HuH-7.5 (cell line): Measurements from ENCODE around the gene FOXP1.

Experiments used
- DNase-seq: peaks from one replicate; pipeline ENCODE4 v3.0.0; 2011; ENCODE audit warnings: low spot score

FOXP1 gene

GRCh38 chr3:71586810-71587242 lies 3.3 kb upstream of the FOXP1 start:
- DNase-seq, result no peak

GRCh38 chr3:71585887-71586809 lies 2.6 kb upstream of the FOXP1 start:
- no peak for DNase-seq

GRCh38 chr3:71585131-71585530 lies 1.6 kb upstream of the FOXP1 start:
- no peak for DNase-seq

- DNase-seq, result no peak
These were observed 975 bp upstream of the FOXP1 start for GRCh38 chr3:71584394-71585011.

GRCh38 chr3:71582612-71583565 lies 639 bp downstream of the FOXP1 start:
- DNase-seq, result no peak

- no peak for DNase-seq
These were observed 1.4 kb downstream of the FOXP1 start for GRCh38 chr3:71582036-71582611.

GRCh38 chr3:71581457-71582035 lies 2.0 kb downstream of the FOXP1 start:
- DNase-seq, result no peak

- no peak for DNase-seq
These were observed 2.7 kb downstream of the FOXP1 start for GRCh38 chr3:71580636-71581456.

- no peak for DNase-seq
These were observed 3.6 kb downstream of the FOXP1 start for GRCh38 chr3:71579935-71580406.

- DNase-seq, result no peak
These were observed 4.1 kb downstream of the FOXP1 start for GRCh38 chr3:71579326-71579934.

- DNase-seq, result no peak
These were observed 5.3 kb downstream of the FOXP1 start for GRCh38 chr3:71578054-71578751.

GRCh38 chr3:71577011-71577410 lies 6.5 kb downstream of the FOXP1 start:
- DNase-seq, result no peak

GRCh38 chr3:71575433-71575832 lies 8.1 kb downstream of the FOXP1 start:
- DNase-seq, result no peak

GRCh38 chr3:71573181-71573580 lies 10.3 kb downstream of the FOXP1 start:
- DNase-seq, result no peak

- DNase-seq, result no peak
These were observed 13.0 kb downstream of the FOXP1 start for GRCh38 chr3:71570546-71570945.

GRCh38 chr3:71568207-71568606 lies 15.3 kb downstream of the FOXP1 start:
- DNase-seq, result no peak

- DNase-seq, result no peak
These were observed 16.8 kb downstream of the FOXP1 start for GRCh38 chr3:71566776-71567175.

GRCh38 chr3:71565976-71566375 lies 17.6 kb downstream of the FOXP1 start:
- DNase-seq, result no peak

- no peak for DNase-seq
These were observed 18.2 kb downstream of the FOXP1 start for GRCh38 chr3:71565316-71565715.
